ENCODE results near the gene TRAPPC12. TPM values are rescaled to one million over a fixed set of nuclear protein-coding genes. Genes with fewer than 3 reads are reported as not detected.
"Not testable (repeated sequence)": the region's sequence is repeated elsewhere in the genome, so short reads cannot be mapped to it uniquely, and the experiment has no call there.

The TRAPPC12 gene
- polyA plus RNA-seq, 4 donors = 59.7 to 71.5 (median 70.0) TPM

DNA sequence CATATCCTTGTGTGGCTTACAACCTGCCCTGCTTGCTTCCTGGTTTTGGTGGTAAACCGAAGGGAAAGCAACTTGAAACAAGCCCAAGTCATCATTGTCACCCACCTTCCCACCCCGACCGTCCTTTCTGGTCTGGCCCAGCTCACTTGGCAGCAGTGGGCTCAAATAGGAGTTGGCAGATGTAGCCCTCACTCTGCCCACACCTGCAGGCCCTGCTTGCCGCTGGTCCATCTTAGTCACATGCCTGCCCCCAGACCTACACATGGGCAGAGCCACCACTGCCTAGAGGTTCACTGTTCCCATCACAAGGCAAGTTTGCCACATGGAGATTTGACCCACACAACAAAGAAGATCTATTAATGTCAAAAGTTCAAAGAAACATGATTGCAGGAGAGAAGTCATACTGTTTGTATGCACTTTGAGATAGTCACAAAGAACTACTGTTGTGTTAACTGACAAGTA lies 11.2 kb upstream of the TRAPPC12 start:
- no peak for DNase-seq (ENCODE audit: low read depth in 4 of 4, low spot score in 3 of 4)

DNA sequence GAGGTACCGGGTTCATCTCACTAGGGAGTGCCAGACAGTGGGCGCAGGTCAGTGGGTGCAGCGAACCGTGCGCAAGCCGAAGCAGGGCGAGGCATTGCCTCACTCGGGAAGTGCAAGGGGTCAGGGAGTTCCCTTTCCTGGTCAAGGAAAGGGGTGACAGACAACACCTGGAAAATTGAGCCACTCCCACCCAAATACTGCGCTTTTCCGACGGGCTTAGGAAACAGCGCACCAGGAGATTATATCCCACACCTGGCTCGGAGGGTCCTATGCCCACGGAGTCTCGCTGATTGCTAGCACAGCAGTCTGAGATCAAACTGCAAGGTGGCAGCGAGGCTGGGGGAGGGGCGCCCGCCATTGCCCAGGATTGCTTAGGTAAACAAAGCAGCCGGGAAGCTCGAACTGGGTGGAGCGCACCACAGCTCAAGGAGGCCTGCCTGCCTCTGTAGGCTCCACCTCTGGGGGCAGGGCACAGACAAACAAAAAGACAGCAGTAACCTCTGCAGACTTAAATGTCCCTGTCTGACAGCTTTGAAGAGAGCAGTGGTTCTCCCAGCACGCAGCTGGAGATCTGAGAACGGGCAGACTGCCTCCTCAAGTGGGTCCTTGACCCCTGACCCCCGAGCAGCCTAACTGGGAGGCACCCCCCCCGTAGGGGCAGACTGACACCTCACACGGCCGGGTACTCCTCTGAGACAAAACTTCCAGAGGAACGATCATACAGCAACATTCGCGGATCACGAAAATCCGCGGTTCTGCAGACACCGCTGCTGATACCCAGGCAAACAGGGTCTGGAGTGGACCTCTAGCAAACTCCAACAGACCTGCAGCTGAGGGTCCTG lies 9.9 kb upstream of the TRAPPC12 start:
- not testable (repeated sequence) for DNase-seq (ENCODE audit: low read depth in 4 of 4, low spot score in 3 of 4)

DNA sequence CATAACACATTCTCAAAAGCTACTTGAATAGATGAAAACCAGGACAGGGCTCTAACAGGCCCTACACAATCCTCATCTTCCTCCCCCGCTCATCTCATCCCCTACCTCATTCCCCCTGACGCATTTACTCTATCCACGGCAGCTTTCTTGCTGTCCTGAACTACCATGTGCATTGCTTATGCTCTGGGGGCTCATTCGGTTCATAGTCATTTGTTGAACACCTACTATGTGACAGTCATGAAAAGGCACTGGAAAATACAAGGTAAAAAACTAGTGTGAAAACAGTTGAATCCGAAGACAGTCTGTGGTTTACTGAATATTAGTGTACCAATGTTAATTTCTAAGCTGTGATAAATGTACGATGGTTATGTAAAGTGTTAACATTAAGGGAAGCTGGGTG lies 2.7 kb upstream of the TRAPPC12 start:
- DNase-seq (ENCODE audit: low read depth in 4 of 4, low spot score in 3 of 4) = no peak

- no peak for DNase-seq (ENCODE audit: low read depth in 4 of 4, low spot score in 3 of 4)
Observed at GRCh38 chr2:3377279-3377611, 2.2 kb upstream of the TRAPPC12 start.

- DNase-seq (ENCODE audit: low read depth in 4 of 4, low spot score in 3 of 4) = peak; percentile 95 to 98 (median 96)
Observed at GRCh38 chr2:3377612-3378432, 1.7 kb upstream of the TRAPPC12 start, which contains the start of gene EIPR1. TSS of gene EIPR1 (minus strand) at chr2:3377818. CDS start at chr2:3377689, 129 bp downstream.

DNA sequence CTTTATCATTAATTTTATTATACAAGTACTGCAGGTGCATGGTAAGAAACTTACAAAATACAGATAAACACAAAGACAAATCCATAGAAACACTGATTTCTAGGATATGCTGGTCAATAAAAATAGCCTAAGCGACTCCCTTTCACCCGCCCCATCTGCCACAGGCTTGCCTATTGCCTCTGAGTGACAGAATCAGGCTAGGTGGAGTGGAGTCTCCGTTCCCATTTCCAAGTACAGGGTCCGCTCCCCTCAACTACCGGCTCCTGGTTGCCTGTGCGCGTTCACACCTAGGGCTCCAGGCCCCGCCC lies 201 bp upstream of the TRAPPC12 start:
- DNase-seq (ENCODE audit: low read depth in 4 of 4, low spot score in 3 of 4) = no peak

DNA sequence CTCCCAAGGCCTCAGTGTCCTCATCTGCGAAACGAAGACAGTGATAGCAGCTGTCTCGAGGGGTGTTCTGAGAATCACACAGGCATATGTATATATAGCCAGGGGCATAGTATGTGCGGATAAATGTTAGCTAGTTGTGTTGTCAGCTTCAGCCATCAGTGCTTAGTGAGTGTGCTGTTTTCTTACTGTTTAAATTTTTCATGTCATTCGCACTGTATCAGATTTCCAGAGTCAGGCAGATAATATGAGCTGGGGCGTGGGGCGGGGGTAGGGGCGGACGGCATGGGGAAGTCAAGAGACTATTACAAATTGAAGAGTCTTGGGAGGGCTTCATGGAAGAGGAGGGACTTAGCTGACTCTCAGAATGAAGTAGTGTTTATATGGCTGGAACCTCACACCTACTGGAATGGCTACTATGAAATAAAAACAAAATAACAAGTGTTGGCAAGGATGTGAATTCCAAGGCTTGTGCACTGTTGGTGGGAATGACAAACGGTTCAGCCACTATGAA lies 7.0 kb downstream of the TRAPPC12 start:
- DNase-seq (ENCODE audit: low read depth in 4 of 4, low spot score in 3 of 4) = no peak

DNA sequence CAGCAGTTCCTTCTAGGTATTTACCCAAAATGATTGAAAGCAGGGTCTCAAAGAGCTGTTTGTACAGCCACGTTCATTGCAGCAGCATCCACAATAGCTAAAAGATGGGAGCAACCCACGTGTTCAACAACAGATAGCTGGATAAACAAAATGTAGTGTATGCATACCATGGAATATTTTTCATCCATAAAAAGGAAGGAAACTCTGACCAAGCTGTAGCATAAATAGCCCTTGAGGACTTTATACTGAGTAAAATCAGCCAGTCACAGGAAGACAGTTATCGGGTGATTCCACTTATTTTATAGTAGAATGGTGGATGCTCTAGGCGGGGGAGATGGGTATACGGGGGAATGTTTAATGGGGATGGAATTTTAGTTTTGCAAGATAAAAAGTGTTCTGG lies 7.5 kb downstream of the TRAPPC12 start:
- DNase-seq (ENCODE audit: low read depth in 4 of 4, low spot score in 3 of 4) = no peak

GRCh38 chr2:3387644-3388411 lies 8.3 kb downstream of the TRAPPC12 start:
- no peak for DNase-seq (ENCODE audit: low read depth in 4 of 4, low spot score in 3 of 4)

DNA sequence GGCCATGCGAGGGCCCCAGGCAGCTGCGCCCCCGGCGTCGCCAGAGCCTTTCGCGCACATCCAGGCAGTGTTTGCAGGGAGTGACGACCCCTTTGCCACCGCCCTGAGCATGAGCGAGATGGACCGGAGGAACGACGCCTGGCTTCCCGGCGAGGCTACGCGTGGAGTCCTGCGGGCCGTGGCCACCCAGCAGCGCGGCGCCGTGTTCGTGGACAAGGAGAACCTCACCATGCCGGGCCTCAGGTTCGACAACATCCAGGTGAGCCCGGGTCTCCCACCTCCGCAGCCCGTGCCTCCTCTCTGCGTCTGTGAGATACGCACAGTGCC lies 8.9 kb downstream of the TRAPPC12 start:
- no peak for DNase-seq (ENCODE audit: low read depth in 4 of 4, low spot score in 3 of 4)

DNA sequence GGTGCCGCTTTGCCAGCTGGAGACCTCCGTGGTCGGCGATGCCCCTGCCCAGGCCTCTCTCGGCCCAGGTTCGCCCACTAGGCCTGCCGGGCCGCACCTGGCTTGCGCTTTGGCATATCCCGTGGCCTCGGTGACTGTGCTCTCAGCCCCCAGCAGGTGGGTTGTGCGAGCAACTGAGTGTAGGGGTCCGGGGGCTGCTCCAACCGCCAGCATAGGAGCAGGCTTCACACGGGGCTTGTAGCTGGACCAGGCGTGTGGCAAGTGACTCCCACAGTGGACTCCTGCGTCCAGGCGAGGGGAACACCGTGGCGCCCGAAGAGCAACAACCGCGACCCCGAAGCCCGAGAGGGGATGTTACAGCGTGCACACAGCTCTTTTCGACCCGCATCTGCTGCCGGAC lies 9.7 kb downstream of the TRAPPC12 start:
- DNase-seq (ENCODE audit: low read depth in 4 of 4, low spot score in 3 of 4) = no peak

GRCh38 chr2:3390041-3390440 lies 10.5 kb downstream of the TRAPPC12 start:
- no peak for DNase-seq (ENCODE audit: low read depth in 4 of 4, low spot score in 3 of 4)

DNA sequence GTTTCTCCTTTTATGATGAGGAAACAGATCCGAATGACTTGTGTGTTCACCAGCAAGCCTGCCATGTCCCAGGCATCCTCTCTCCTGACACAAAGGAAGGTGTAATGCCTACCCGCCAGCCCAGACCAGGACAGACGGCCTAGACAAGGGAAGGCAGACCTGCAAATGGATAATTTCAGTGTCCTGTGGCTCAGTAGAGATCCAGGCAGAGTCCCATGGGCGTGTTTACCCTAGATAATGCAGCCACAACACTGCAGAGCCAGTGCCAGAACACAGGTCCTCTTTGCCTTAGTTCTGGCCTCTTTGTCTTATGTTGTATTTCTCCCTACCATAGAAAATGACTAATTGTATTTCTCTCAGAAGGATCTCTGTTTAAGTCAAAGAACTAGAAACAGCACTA lies 12.7 kb downstream of the TRAPPC12 start:
- no peak for DNase-seq (ENCODE audit: low read depth in 4 of 4, low spot score in 3 of 4)

- DNase-seq (ENCODE audit: low read depth in 4 of 4, low spot score in 3 of 4) = no peak
Observed at GRCh38 chr2:3396920-3397559, 17.5 kb downstream of the TRAPPC12 start.

DNA sequence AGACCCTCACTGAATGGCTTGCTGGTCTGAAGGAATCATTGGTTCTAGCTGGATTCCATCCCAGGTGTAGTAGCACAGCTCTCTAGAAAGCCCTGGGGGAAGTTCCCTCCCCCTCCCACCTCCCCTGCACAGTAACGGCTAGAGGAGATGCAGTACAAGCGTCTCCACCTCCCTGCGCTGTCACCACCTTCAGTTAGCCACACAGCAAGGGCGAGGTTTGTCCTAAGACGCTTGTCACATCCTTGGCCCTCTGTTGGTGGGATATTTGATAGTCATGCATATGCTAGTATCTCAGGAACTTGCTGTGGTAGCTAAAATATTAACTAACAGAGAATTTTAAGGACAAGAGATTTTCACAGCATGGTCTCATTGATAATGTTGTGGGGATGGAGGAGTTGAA lies 19.4 kb downstream of the TRAPPC12 start:
- no peak for DNase-seq (ENCODE audit: low read depth in 4 of 4, low spot score in 3 of 4)

DNA sequence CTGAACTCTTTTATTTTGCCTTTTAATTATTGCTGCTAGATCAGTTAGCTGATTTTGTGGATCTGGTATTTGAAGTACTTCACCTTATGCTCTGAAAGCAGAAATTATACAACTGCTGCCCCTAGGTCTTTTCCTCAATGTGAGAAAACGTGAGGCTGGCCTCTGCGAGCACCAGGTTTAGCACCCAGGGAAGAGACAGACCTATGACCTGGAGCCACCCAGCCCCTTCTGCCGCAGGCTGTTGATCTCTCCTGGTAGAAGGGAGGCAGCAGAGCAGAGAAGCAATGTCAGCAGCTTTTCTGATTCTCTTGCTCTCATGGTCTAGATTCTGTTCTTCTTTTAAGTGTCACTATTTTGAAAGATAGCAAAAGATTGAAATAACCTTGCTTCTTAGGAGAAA lies 19.9 kb downstream of the TRAPPC12 start:
- no peak for DNase-seq (ENCODE audit: low read depth in 4 of 4, low spot score in 3 of 4)

DNA sequence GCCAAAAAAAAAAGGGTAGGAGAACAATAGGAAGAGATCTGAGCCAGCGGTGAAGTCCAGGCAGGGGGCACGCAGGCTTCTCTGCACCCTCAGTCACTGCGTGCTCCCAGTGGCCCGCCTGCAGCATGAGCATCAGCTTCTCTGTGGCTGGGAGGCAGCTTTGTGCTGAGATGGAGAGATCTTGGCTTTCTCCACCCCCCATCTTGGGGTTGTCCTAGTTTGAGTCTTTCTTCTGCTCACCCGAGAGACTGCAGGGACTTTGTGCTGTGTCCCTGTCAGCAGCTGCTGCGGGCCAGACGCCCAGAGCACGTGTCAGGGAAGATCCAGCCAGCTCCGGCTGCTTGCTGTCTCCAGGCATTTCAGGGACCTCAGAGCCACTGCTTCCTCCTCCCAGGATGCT lies 20.3 kb downstream of the TRAPPC12 start:
- peak in 1 of 4 donors; percentile 28 for DNase-seq (ENCODE audit: low read depth in 4 of 4, low spot score in 3 of 4)

- DNase-seq (ENCODE audit: low read depth in 4 of 4, low spot score in 3 of 4) = no peak
Observed at GRCh38 chr2:3403587-3404334, 24.3 kb downstream of the TRAPPC12 start.

GRCh38 chr2:3404349-3404894 lies 24.9 kb downstream of the TRAPPC12 start:
- DNase-seq (ENCODE audit: low read depth in 4 of 4, low spot score in 3 of 4) = no peak

DNA sequence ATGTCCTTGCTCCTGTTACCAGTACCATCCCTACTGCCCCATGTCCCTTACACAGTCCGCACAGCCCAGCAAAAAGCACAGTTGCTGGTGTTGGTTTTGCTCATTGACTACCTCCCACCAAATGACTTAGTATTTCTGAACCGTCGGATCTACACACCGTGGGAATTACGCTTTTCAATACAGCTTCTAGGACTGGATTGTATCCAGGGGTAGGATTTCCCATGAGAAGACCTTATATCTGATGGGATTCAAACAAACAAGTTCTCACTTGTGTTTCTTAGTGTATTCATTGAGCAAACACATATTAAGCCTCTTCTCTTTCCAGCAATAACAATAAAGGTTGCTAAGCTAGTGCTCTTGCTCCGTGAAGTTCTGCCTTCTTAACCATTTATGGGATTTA lies 25.8 kb downstream of the TRAPPC12 start:
- DNase-seq (ENCODE audit: low read depth in 4 of 4, low spot score in 3 of 4) = no peak

Data from right renal pelvis (tissue), 4 donors.